Right lobe of liver (tissue), 4 donors: Measurements from ENCODE around the gene CCNQ.

Source experiments
- POLR2A ChIP-seq: fragments of 450-650 bp; IDR thresholded peaks from one replicate; pipeline ENCODE4 v1.6.1; 2017; ENCODE audit warnings: antibody characterized with exemption, mild to moderate bottlenecking
- TF ChIP-seq, protein P1 (sequence below), 4 donors: fragments of 200-600 bp in 3 of 4; fragments of 450-650 bp in 1 of 4; IDR thresholded peaks; one replicate each; pipeline versions ENCODE4 v1.5.1 to v1.8.0; 2016 to 2022; ENCODE audit warnings: antibody characterized with exemption in 4 of 4, mild to moderate bottlenecking in 2 of 4
- donor health status: DM: no; HTN: no; CAD: no.
- donor health status: DM: no; HTN: no; CAD: no.
- donor health status: DM: no; HTN: yes; CAD: no.

DNA sequence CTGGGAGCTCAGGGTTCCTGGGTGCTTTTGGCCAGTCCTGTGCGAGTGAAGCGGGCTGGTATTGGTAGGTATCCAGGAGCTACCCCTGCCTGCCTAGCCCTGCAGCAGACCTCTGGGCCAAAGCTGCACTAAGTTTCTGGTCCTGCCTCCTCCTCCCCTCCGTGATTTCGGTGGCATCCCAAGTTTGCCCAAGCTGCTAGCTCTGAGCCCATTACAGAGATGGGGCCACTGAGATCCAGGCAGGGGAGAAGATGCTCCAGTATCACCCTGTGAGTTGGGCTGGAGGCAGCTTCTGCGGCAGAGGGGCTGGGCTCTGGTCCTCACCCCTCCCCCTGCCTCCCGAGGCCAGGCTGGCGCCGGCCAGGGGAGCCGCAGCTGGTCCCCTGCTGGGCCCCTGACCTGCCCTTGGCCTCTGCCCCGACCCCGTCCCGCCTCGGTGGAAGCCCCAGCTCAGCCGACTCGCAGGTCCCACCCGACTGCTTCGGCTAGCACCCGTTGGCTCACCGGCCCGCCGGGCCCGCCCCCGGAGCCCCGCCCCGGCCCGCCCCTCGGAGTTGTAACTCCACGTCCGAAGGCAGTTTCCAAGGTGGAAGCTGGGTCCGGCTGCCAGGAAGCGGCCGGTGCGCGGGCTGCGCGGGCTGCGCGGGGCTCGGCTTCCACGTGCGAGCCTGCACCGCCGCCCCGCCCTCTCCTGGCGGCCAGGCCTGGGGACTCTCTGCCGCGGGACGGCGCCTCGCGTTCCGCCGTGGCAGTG lies 47.9 kb upstream of the CCNQ start, which contains the start of gene DUSP9:
- TF ChIP-seq, protein P1, sequence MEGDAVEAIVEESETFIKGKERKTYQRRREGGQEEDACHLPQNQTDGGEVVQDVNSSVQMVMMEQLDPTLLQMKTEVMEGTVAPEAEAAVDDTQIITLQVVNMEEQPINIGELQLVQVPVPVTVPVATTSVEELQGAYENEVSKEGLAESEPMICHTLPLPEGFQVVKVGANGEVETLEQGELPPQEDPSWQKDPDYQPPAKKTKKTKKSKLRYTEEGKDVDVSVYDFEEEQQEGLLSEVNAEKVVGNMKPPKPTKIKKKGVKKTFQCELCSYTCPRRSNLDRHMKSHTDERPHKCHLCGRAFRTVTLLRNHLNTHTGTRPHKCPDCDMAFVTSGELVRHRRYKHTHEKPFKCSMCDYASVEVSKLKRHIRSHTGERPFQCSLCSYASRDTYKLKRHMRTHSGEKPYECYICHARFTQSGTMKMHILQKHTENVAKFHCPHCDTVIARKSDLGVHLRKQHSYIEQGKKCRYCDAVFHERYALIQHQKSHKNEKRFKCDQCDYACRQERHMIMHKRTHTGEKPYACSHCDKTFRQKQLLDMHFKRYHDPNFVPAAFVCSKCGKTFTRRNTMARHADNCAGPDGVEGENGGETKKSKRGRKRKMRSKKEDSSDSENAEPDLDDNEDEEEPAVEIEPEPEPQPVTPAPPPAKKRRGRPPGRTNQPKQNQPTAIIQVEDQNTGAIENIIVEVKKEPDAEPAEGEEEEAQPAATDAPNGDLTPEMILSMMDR (IDR thresholded peaks at IDR 0.05): no peak
- no peak for TF ChIP-seq POLR2A
